ENCODE data around the gene TCF12.

Gene TCF12

DNA sequence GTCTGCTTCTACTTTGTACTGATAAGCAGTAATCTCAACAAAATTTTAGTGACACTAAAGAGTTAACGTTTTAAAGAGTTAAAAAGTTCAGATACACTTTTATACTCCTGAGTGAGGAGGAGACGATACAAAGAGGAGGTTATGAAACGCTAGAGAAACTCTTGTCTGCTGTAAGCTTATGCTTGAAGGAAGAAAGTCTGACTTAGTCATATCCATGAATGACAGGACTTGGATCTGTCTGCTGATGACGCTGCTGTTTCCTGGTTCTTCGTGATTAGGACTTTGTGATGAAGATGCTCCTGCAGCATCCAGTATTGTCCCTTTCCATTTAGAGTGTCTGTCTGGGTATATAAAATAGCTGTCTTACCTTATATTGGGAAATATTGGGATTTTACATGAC lies 15.8 kb downstream of the TCF12 start:
- TF ChIP-seq TCF12 (IDR thresholded peaks at IDR 0.05; ENCODE audit: low read depth) (no peak), EGR1 (IDR thresholded peaks at IDR 0.05) (no peak), MAX (IDR thresholded peaks at IDR 0.05) (no peak), TEAD4 (IDR thresholded peaks at IDR 0.05) (no peak), TAF1 (IDR thresholded peaks at IDR 0.05; ENCODE audit: low read depth) (no peak), CEBPB (IDR thresholded peaks at IDR 0.05) (no peak), FOXM1 (IDR thresholded peaks at IDR 0.05; ENCODE audit: borderline replicate concordance, low read depth) (no peak), RAD21 (IDR thresholded peaks at IDR 0.05; ENCODE audit: low read depth) (no peak), ZBTB7A (IDR thresholded peaks at IDR 0.05; ENCODE audit: low read depth) (no peak), EP300 (IDR thresholded peaks at IDR 0.05; ENCODE audit: borderline replicate concordance) (no peak), CREB1 (IDR thresholded peaks at IDR 0.05; ENCODE audit: low read depth) (no peak)
- TF ChIP-seq, protein P1, sequence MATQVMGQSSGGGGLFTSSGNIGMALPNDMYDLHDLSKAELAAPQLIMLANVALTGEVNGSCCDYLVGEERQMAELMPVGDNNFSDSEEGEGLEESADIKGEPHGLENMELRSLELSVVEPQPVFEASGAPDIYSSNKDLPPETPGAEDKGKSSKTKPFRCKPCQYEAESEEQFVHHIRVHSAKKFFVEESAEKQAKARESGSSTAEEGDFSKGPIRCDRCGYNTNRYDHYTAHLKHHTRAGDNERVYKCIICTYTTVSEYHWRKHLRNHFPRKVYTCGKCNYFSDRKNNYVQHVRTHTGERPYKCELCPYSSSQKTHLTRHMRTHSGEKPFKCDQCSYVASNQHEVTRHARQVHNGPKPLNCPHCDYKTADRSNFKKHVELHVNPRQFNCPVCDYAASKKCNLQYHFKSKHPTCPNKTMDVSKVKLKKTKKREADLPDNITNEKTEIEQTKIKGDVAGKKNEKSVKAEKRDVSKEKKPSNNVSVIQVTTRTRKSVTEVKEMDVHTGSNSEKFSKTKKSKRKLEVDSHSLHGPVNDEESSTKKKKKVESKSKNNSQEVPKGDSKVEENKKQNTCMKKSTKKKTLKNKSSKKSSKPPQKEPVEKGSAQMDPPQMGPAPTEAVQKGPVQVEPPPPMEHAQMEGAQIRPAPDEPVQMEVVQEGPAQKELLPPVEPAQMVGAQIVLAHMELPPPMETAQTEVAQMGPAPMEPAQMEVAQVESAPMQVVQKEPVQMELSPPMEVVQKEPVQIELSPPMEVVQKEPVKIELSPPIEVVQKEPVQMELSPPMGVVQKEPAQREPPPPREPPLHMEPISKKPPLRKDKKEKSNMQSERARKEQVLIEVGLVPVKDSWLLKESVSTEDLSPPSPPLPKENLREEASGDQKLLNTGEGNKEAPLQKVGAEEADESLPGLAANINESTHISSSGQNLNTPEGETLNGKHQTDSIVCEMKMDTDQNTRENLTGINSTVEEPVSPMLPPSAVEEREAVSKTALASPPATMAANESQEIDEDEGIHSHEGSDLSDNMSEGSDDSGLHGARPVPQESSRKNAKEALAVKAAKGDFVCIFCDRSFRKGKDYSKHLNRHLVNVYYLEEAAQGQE (IDR thresholded peaks at IDR 0.05; ENCODE audit: low read depth), result no peak
- TF ChIP-seq, protein P2, sequence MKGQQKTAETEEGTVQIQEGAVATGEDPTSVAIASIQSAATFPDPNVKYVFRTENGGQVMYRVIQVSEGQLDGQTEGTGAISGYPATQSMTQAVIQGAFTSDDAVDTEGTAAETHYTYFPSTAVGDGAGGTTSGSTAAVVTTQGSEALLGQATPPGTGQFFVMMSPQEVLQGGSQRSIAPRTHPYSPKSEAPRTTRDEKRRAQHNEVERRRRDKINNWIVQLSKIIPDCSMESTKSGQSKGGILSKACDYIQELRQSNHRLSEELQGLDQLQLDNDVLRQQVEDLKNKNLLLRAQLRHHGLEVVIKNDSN (IDR thresholded peaks at IDR 0.05), result no peak

DNA sequence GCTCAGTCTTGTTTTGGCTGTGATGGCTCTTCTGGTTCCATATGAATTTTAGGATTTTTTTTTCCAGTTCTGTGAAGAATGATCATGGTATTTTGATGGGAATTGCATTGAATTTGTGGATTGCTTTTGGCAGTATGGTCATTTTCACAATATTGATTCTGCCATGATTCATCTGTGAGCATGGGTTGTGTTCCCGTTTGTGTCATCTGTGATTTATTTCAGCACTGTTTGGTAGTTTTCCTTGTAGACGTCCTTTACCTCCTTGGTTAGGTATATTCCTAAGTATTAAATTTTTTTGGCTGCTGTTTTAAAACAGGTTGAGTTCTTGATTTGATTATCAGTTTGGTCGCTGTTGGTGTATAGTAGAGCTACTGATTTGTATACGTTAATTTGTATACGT lies 18.5 kb downstream of the TCF12 start:
- TF ChIP-seq MAX (IDR thresholded peaks at IDR 0.05) (no peak), YY1 (IDR thresholded peaks at IDR 0.05; ENCODE audit: low read depth) (no peak), CREB1 (IDR thresholded peaks at IDR 0.05; ENCODE audit: low read depth) (no peak), FOXM1 (IDR thresholded peaks at IDR 0.05; ENCODE audit: borderline replicate concordance, low read depth) (no peak), RAD21 (IDR thresholded peaks at IDR 0.05; ENCODE audit: low read depth) (no peak), TAF1 (IDR thresholded peaks at IDR 0.05; ENCODE audit: low read depth) (no peak), NFIC (IDR thresholded peaks at IDR 0.05) (no peak), TCF12 (IDR thresholded peaks at IDR 0.05; ENCODE audit: low read depth) (no peak)
- TF ChIP-seq, protein P2 (IDR thresholded peaks at IDR 0.05), result no peak
- TF ChIP-seq, protein P1 (IDR thresholded peaks at IDR 0.05; ENCODE audit: low read depth), result no peak

GRCh38 chr15:56939257-56939656 lies 20.8 kb downstream of the TCF12 start:
- TF ChIP-seq YY1 (IDR thresholded peaks at IDR 0.05; ENCODE audit: low read depth) (no peak), CREB1 (IDR thresholded peaks at IDR 0.05; ENCODE audit: low read depth) (no peak), RAD21 (IDR thresholded peaks at IDR 0.05; ENCODE audit: low read depth) (no peak), ZBTB7A (IDR thresholded peaks at IDR 0.05; ENCODE audit: low read depth) (no peak), EGR1 (IDR thresholded peaks at IDR 0.05) (no peak), FOXM1 (IDR thresholded peaks at IDR 0.05; ENCODE audit: borderline replicate concordance, low read depth) (no peak), TEAD4 (IDR thresholded peaks at IDR 0.05) (no peak), TAF1 (IDR thresholded peaks at IDR 0.05; ENCODE audit: low read depth) (no peak), MAX (IDR thresholded peaks at IDR 0.05) (no peak), TCF12 (IDR thresholded peaks at IDR 0.05; ENCODE audit: low read depth) (no peak), EP300 (IDR thresholded peaks at IDR 0.05; ENCODE audit: borderline replicate concordance) (no peak), NFIC (IDR thresholded peaks at IDR 0.05) (no peak), CEBPB (IDR thresholded peaks at IDR 0.05) (no peak)
- TF ChIP-seq, protein P2 (IDR thresholded peaks at IDR 0.05), result no peak

GRCh38 chr15:56940388-56940787 lies 21.9 kb downstream of the TCF12 start:
- TF ChIP-seq RAD21 (IDR thresholded peaks at IDR 0.05; ENCODE audit: low read depth) (no peak), YY1 (IDR thresholded peaks at IDR 0.05; ENCODE audit: low read depth) (no peak), CEBPB (IDR thresholded peaks at IDR 0.05) (no peak), MAX (IDR thresholded peaks at IDR 0.05) (no peak), CREB1 (IDR thresholded peaks at IDR 0.05; ENCODE audit: low read depth) (no peak), EGR1 (IDR thresholded peaks at IDR 0.05) (no peak)

DNA sequence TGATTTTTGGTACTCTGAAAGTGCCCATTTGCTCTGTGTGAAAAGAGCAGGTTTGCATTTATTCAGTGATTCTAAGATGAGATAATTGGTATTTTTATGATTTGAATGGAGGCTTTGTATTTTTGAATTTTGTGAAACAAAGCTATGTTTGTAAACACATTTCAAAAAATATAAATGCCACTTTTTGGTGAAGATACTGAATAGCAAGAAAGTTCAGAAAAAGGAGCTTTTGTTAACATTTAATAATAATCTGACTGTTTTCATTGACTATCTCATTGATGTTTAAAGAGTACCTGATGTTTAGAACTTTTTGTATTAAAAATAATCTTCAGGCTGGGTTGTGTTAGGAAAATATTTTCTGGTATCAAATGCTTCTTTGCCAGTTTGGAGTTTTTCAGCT lies 23.7 kb downstream of the TCF12 start:
- TF ChIP-seq TCF12 (IDR thresholded peaks at IDR 0.05; ENCODE audit: low read depth) (no peak), TEAD4 (IDR thresholded peaks at IDR 0.05) (no peak), EGR1 (IDR thresholded peaks at IDR 0.05) (no peak), CEBPB (IDR thresholded peaks at IDR 0.05) (no peak), NFIC (IDR thresholded peaks at IDR 0.05) (no peak), YY1 (IDR thresholded peaks at IDR 0.05; ENCODE audit: low read depth) (no peak), FOXM1 (IDR thresholded peaks at IDR 0.05; ENCODE audit: borderline replicate concordance, low read depth) (no peak), MAX (IDR thresholded peaks at IDR 0.05) (no peak), EP300 (IDR thresholded peaks at IDR 0.05; ENCODE audit: borderline replicate concordance) (no peak)
- TF ChIP-seq, protein P1 (IDR thresholded peaks at IDR 0.05; ENCODE audit: low read depth), result no peak
- TF ChIP-seq, protein P2 (IDR thresholded peaks at IDR 0.05), result no peak
